Measurements from ENCODE around the gene SEC22C. TPM values are rescaled to one million over a fixed set of nuclear protein-coding genes. Genes with fewer than 3 reads are reported as not detected.

The SEC22C gene
- total and polyA plus RNA-seq, 12 donors = 21.1 to 32.9 (median 26.1) TPM

- ATAC-seq (no peak), DNase-seq (no peak)
- Histone ChIP-seq H3K4me3 (no peak overlapping the region), H3K9me3 (no peaks in the 10 kb centered on the region), H3K4me1 (peaks cover 0 to 20% (median 9%) of the 10 kb centered on the region in 9 donors), H3K27me3 (no peaks in the 10 kb centered on the region), H3K36me3 (no peaks in the 10 kb centered on the region), H3K27ac (no peak overlapping the region)
- 59 to 80% methylated on average over 4 of the region's 4 CpGs for WGBS, 2 donors
- intact Hi-C loops (cut with DNase I) = no loop called here
- no peak for TF ChIP-seq CTCF (IDR thresholded peaks at IDR 0.05)
These were observed 61.4 kb downstream of the SEC22C start for GRCh38 chr3:42520336-42520735.

- WGBS, 2 donors = 87 to 92% methylated on average over 2 of the region's 2 CpGs
- Histone ChIP-seq H3K4me3 (no peak overlapping the region), H3K27me3 (no peaks in the 10 kb centered on the region), H3K36me3 (no peaks in the 10 kb centered on the region), H3K9me3 (no peaks in the 10 kb centered on the region), H3K27ac (no peak overlapping the region), H3K4me1 (peaks cover 0 to 27% (median 16%) of the 10 kb centered on the region in 9 donors)
- no peak for ATAC-seq
- intact Hi-C loops (cut with DNase I) = no loop called here
- no peak for DNase-seq
- TF ChIP-seq CTCF (IDR thresholded peaks at IDR 0.05) = no peak
These were observed 62.2 kb downstream of the SEC22C start for GRCh38 chr3:42519568-42519962.

GRCh38 chr3:42518800-42519567 lies 62.8 kb downstream of the SEC22C start:
- no peak overlapping the region for H3K27ac ChIP-seq
- no peaks in the 10 kb centered on the region for H3K36me3 ChIP-seq
- no peaks in the 10 kb centered on the region for H3K27me3 ChIP-seq
- 78 to 84% methylated on average over 6 of the region's 6 CpGs for WGBS, 2 donors
- no peak overlapping the region for H3K4me3 ChIP-seq
- peaks cover 0 to 29% (median 13%) of the 10 kb centered on the region in 9 donors for H3K4me1 ChIP-seq
- no peaks in the 10 kb centered on the region for H3K9me3 ChIP-seq
- peak in 2 of 9 donors; percentile 6 to 38 for TF ChIP-seq CTCF (IDR thresholded peaks at IDR 0.05)
- DNase-seq (peak in 1 of 2 donors; percentile 33), ATAC-seq (no peak)
- intact Hi-C loops (cut with DNase I) = no loop called here

GRCh38 chr3:42517117-42517516 lies 64.7 kb downstream of the SEC22C start:
- TF ChIP-seq CTCF (IDR thresholded peaks at IDR 0.05) = no peak
- Histone ChIP-seq H3K4me1 (peaks cover 0 to 29% (median 17%) of the 10 kb centered on the region in 9 donors), H3K36me3 (no peaks in the 10 kb centered on the region), H3K27ac (no peak overlapping the region), H3K4me3 (no peak overlapping the region), H3K9me3 (no peaks in the 10 kb centered on the region), H3K27me3 (no peaks in the 10 kb centered on the region)
- DNase-seq (no peak), ATAC-seq (no peak)
- WGBS, 2 donors = 69 to 72% methylated on average over 4 of the region's 4 CpGs
- intact Hi-C loops (cut with DNase I) = no loop called here

All from heart right ventricle (tissue), 16 donors.